HepG2 (cell line): ENCODE data around the gene AGAP1. TPM values are rescaled to one million over a fixed set of nuclear protein-coding genes. Genes with fewer than 3 reads are reported as not detected.

Source experiments
- ATAC-seq: fragments of 200-7000 bp; cut with Tn5 transposase; 3 replicates; pipeline ENCODE4 v1.9.1; 2020; ENCODE audit warnings: mild to moderate bottlenecking, moderate library complexity
- BruUV-seq: library from RNA; stranded (reverse); fragments of 400-500 nt; replicated peaks from 2 replicates; lab custom pipeline; 2021; lab: Mats Ljungman, UMichigan
- CTCF ChIA-PET: fragments of 300-600 bp; formaldehyde crosslinking; extraction: SDS; loops from one replicate; lab custom pipeline; 2021; ENCODE audit warnings: low total read pairs, inconsistent platforms, low intra/inter-chr PET ratio; lab: Yijun Ruan, JAX
- POLR2A ChIA-PET: fragments of 350-600 bp; sonication (Branson Sonifier 250); formaldehyde crosslinking; loops from one replicate; lab custom pipeline; 2020; ENCODE audit warnings: antibody characterized with exemption, inconsistent platforms; lab: Yijun Ruan, JAX
- DNase-seq: peaks from one replicate; pipeline ENCODE4 v3.0.0-alpha.2; 2015; ENCODE audit warnings: low spot score
- FAIRE-seq: peaks from 3 replicates; lab custom pipeline; 2011; peaks lifted over from hg19 to GRCh38; lab: Jason Lieb, UNC
- H2AFZ ChIP-seq: one replicate; pipeline ENCODE4 v1.6.1; 2011; ENCODE audit warnings: low read length, inconsistent platforms
- H3K27ac ChIP-seq: fragments of 300-600 bp; 3 replicates; pipeline ENCODE4 v1.8.0; 2011; ENCODE audit warnings: mixed run types, mild to moderate bottlenecking, mixed read lengths, low read length, inconsistent platforms; ENCODE audit not compliant: insufficient read depth; ENCODE audit errors: extremely low read length
- H3K27me3 ChIP-seq, 2 experiments: fragments of 200-600 bp in 1 of 2; 2 replicates in 1 of 2; 3 replicates in 1 of 2; pipeline versions ENCODE4 v1.6.0 to v1.8.0; 2011; ENCODE audit warnings: low read length in 2 of 2, mild to moderate bottlenecking in 2 of 2, moderate library complexity in 2 of 2, inconsistent platforms in 1 of 2; ENCODE audit not compliant: insufficient read depth in 2 of 2, control insufficient read depth in 1 of 2
- H3K36me3 ChIP-seq, 2 experiments: fragments of 200-600 bp in 1 of 2; replicated peaks in 1 of 2; 2 replicates in 1 of 2; 3 replicates in 1 of 2; pipeline versions ENCODE4 v1.5.1 to v1.8.0; 2011; ENCODE audit warnings: low read length in 2 of 2, inconsistent platforms in 1 of 2; ENCODE audit not compliant: insufficient read depth in 2 of 2, control insufficient read depth in 1 of 2
- H3K4me1 ChIP-seq: 2 replicates; pipeline ENCODE4 v1.5.1; 2012; ENCODE audit warnings: low read length, inconsistent platforms; ENCODE audit not compliant: insufficient read depth
- H3K4me2 ChIP-seq: 2 replicates; pipeline ENCODE4 v1.6.0; 2011; ENCODE audit warnings: low read depth, low read length, inconsistent platforms
- H3K4me3 ChIP-seq, 3 experiments: fragments of 200-600 bp in 1 of 3; sonication (generic), shearing (Covaris generic) in 1 of 3; replicated peaks in 1 of 3; 2 replicates each; pipeline ENCODE4 v1.5.1; 2011 to 2016; ENCODE audit warnings: low read length in 3 of 3, inconsistent platforms in 2 of 3, low read depth in 2 of 3, mild to moderate bottlenecking in 2 of 3, control low read depth in 1 of 3, mixed read lengths in 1 of 3; ENCODE audit not compliant: insufficient read depth in 1 of 3
- H3K79me2 ChIP-seq: one replicate; pipeline ENCODE4 v1.6.1; 2011; ENCODE audit warnings: low read length, inconsistent platforms; ENCODE audit not compliant: insufficient read depth
- H3K9ac ChIP-seq: 2 replicates; pipeline ENCODE4 v1.6.0; 2011; ENCODE audit warnings: mild to moderate bottlenecking, low read depth, low read length, inconsistent platforms; ENCODE audit not compliant: insufficient read depth
- H3K9me3 ChIP-seq: 2 replicates; pipeline ENCODE4 v1.5.1; 2012; ENCODE audit warnings: mild to moderate bottlenecking, low read length
- H4K20me1 ChIP-seq: 2 replicates; pipeline ENCODE4 v1.6.0; 2011; ENCODE audit warnings: inconsistent platforms, mild to moderate bottlenecking, low read length, moderate library complexity; ENCODE audit not compliant: insufficient read depth
- BHLHE40 ChIP-seq: IDR thresholded peaks from 2 replicates; pipeline ENCODE4 v1.6.1; 2011; ENCODE audit warnings: low read length, improper control_type of control experiment
- CHCHD3 ChIP-seq: sonication (generic); formaldehyde crosslinking; IDR thresholded peaks from 2 replicates; pipeline ENCODE4 v1.8.0; 2022; ENCODE audit warnings: mild to moderate bottlenecking, missing genetic modification reagents, moderate library complexity
- CREB1 ChIP-seq, 2 experiments: fragments of 450-650 bp in 1 of 2; IDR thresholded peaks; 2 replicates each; pipeline ENCODE4 v1.6.1; 2016 to 2017; ENCODE audit warnings: control low read depth in 1 of 2, mild to moderate bottlenecking in 1 of 2, missing compliant biosample characterization in 1 of 2, missing genetic modification characterization in 1 of 2
- HIVEP1 ChIP-seq: sonication (generic); formaldehyde crosslinking; IDR thresholded peaks from 2 replicates; pipeline ENCODE4 v1.4.0; 2020; ENCODE audit warnings: mild to moderate bottlenecking, missing genetic modification reagents
- HMG20A ChIP-seq: IDR thresholded peaks from 2 replicates; pipeline ENCODE4 v1.6.1; 2016; ENCODE audit warnings: borderline replicate concordance
- MIER3 ChIP-seq: IDR thresholded peaks from 2 replicates; pipeline ENCODE4 v1.6.1; 2016; ENCODE audit warnings: missing compliant biosample characterization, borderline replicate concordance
- ZFX ChIP-seq: sonication (generic); formaldehyde crosslinking; IDR thresholded peaks from 2 replicates; pipeline ENCODE4 v1.4.0; 2020; ENCODE audit warnings: mild to moderate bottlenecking, low read depth, missing genetic modification reagents, moderate library complexity
- ZNF124 ChIP-seq: sonication (generic); formaldehyde crosslinking; IDR thresholded peaks from 2 replicates; pipeline ENCODE4 v1.4.0; 2020; ENCODE audit warnings: missing genetic modification reagents
- ZNF224 ChIP-seq: sonication (generic); formaldehyde crosslinking; IDR thresholded peaks from 2 replicates; pipeline ENCODE4 v1.5.0; 2020; ENCODE audit warnings: mild to moderate bottlenecking, missing genetic modification reagents
- ZNF44 ChIP-seq: sonication (generic); formaldehyde crosslinking; IDR thresholded peaks from 2 replicates; pipeline ENCODE4 v1.5.1; 2020; ENCODE audit warnings: mild to moderate bottlenecking, missing genetic modification reagents
- ZNF564 ChIP-seq: sonication (generic); formaldehyde crosslinking; IDR thresholded peaks from 2 replicates; pipeline ENCODE4 v1.8.1; 2023; ENCODE audit warnings: mild to moderate bottlenecking, missing genetic modification reagents
- ZNF766 ChIP-seq: sonication (generic); formaldehyde crosslinking; IDR thresholded peaks from 2 replicates; pipeline ENCODE4 v1.5.0; 2020; ENCODE audit warnings: missing genetic modification reagents, borderline replicate concordance
- WGBS: methylation state at CpG from one replicate; pipeline ENCODE4 v1.1.6; 2017; ENCODE audit warnings: low lambda C conversion rate; 5-methylcytosine and 5-hydroxymethylcytosine counted together
- in situ Hi-C: cut with HindIII; loops from 2 replicates; pipeline ENCODE4 v1.10.0; 2017; ENCODE audit warnings: low pct_unique_long_range_greater_than_20kb; ENCODE audit not compliant: extremely low pct_ligation_motif_present
- intact Hi-C: fragments of 100-400 bp; cut with micrococcal nuclease; formaldehyde crosslinking; loops from one replicate; pipeline ENCODE4 v1.10.0; 2022; ENCODE audit not compliant: unreplicated experiment
- polyA plus RNA-seq, 8 experiments: library from polyadenylated mRNA; depleted of rRNA in 3 of 8; stranded (reverse) in 7 of 8; unstranded in 1 of 8; fragments of >200 nt; fragmentation: Illumina TruSeq in 4 of 8; extraction: Trizol in 4 of 8; gene quantifications; 2 replicates each; pipeline versions ENCODE4 v1.2.1 to v1.2.3, GENCODE V29; 2011 to 2016; ENCODE audit warnings: low read depth in 4 of 8, missing spikeins in 1 of 8, mixed read lengths in 1 of 8; ENCODE audit not compliant: insufficient read depth in 1 of 8
- total RNA-seq, 5 experiments: library from RNA; depleted of rRNA; stranded (reverse); fragments of >200 nt; fragmentation: Illumina TruSeq; extraction: Trizol; gene quantifications; 2 replicates each; pipeline ENCODE4 v1.2.3, GENCODE V29; 2016; ENCODE audit warnings: low read depth in 1 of 5
- TF ChIP-seq, protein P1 (sequence below): sonication (generic); formaldehyde crosslinking; IDR thresholded peaks from 2 replicates; pipeline ENCODE4 v1.4.0; 2020; ENCODE audit warnings: missing genetic modification reagents, mild to moderate bottlenecking, borderline replicate concordance
- TF ChIP-seq, protein P2 (sequence below): sonication (generic); formaldehyde crosslinking; IDR thresholded peaks from 2 replicates; pipeline ENCODE4 v1.4.0; 2020; ENCODE audit warnings: mild to moderate bottlenecking, missing genetic modification reagents, borderline replicate concordance

AGAP1 gene
- total and polyA plus RNA-seq, 2 of the 13 experiments (the other 11 are each of a cell fraction or from before 2014, with no cell fraction given), result 21.2 to 32.7 TPM

DNA sequence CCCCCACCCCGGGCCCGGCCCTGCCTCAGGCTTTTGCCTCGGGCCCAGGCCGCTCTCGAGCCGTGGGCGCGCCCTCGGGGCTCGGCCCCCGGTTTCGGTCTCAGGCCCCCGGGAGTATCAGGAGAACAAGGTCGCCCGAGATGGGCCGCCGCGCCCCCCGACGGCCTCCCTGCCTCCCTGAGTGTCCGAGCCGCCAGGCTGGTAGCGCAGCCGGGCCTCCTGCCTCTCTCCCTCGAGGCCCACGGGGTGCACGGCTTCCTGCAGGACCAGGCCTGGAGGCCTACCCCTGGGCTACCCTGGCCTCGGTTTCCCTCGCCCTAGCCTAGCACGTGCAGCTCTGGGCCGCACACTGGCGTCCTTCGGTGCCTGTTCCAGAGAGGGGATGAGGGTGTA is 665.9 kb downstream of the AGAP1 start:
- Histone ChIP-seq H3K4me1 (peaks cover 3% of the 10 kb centered on the region; the same call in 1 of the 2 replicates), H3K4me2 (no peak overlapping the region), H3K27me3 (peaks cover 15 to 85% of the 10 kb centered on the region in 2 experiments), H3K9me3 (no peaks in the 10 kb centered on the region), H3K79me2 (no peaks in the 10 kb centered on the region), H3K27ac (no peak overlapping the region), H3K9ac (no peak overlapping the region), H4K20me1 (no peaks in the 10 kb centered on the region), H2AFZ (no peak overlapping the region), H3K36me3 (no peaks in the 10 kb centered on the region), H3K4me3 (no peak overlapping the region)
- ChIA-PET CTCF (no interaction called here), POLR2A (no interaction called here)
- 75% methylated on average over 20 of the region's 33 CpGs for WGBS
- no peak for DNase-seq
- ATAC-seq, result no peak
- TF ChIP-seq MIER3 (CRISPR knock-in tag) (no peak), CHCHD3 (CRISPR knock-in tag) (no peak), ZNF224 (CRISPR knock-in tag) (no peak), ZNF564 (no peak), ZNF124 (no peak), ZFX (no peak), HMG20A (no peak), ZNF766 (CRISPR knock-in tag) (no peak), BHLHE40 (no peak), CREB1 (IDR thresholded peaks at IDR 0.05) (no peak), CREB1 (CRISPR knock-in tag; IDR thresholded peaks at IDR 0.05) (no peak), HIVEP1 (CRISPR knock-in tag) (no peak), ZNF44 (CRISPR knock-in tag) (no peak)
- TF ChIP-seq, protein P1, sequence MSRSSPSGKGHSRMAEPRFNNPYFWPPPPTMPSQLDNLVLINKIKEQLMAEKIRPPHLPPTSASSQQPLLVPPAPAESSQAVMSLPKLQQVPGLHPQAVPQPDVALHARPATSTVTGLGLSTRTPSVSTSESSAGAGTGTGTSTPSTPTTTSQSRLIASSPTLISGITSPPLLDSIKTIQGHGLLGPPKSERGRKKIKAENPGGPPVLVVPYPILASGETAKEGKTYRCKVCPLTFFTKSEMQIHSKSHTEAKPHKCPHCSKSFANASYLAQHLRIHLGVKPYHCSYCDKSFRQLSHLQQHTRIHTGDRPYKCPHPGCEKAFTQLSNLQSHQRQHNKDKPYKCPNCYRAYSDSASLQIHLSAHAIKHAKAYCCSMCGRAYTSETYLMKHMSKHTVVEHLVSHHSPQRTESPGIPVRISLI, result no peak
- TF ChIP-seq, protein P2, sequence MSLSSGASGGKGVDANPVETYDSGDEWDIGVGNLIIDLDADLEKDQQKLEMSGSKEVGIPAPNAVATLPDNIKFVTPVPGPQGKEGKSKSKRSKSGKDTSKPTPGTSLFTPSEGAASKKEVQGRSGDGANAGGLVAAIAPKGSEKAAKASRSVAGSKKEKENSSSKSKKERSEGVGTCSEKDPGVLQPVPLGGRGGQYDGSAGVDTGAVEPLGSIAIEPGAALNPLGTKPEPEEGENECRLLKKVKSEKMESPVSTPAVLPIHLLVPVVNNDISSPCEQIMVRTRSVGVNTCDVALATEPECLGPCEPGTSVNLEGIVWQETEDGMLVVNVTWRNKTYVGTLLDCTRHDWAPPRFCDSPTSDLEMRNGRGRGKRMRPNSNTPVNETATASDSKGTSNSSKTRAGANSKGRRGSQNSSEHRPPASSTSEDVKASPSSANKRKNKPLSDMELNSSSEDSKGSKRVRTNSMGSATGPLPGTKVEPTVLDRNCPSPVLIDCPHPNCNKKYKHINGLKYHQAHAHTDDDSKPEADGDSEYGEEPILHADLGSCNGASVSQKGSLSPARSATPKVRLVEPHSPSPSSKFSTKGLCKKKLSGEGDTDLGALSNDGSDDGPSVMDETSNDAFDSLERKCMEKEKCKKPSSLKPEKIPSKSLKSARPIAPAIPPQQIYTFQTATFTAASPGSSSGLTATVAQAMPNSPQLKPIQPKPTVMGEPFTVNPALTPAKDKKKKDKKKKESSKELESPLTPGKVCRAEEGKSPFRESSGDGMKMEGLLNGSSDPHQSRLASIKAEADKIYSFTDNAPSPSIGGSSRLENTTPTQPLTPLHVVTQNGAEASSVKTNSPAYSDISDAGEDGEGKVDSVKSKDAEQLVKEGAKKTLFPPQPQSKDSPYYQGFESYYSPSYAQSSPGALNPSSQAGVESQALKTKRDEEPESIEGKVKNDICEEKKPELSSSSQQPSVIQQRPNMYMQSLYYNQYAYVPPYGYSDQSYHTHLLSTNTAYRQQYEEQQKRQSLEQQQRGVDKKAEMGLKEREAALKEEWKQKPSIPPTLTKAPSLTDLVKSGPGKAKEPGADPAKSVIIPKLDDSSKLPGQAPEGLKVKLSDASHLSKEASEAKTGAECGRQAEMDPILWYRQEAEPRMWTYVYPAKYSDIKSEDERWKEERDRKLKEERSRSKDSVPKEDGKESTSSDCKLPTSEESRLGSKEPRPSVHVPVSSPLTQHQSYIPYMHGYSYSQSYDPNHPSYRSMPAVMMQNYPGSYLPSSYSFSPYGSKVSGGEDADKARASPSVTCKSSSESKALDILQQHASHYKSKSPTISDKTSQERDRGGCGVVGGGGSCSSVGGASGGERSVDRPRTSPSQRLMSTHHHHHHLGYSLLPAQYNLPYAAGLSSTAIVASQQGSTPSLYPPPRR (CRISPR knock-in tag), result no peak
- no TSS peak for BruUV-seq
- no peak for FAIRE-seq
- in situ Hi-C loops, result no loop called here
- intact Hi-C loops, result no loop called here
